SK-N-MC (cell line): Measurements from ENCODE around the gene MAPK13.

Source experiments
- EZH2 ChIP-seq: fragments of 200-600 bp; sonication (generic); IDR thresholded peaks from one replicate; pipeline ENCODE4 v1.6.1; 2017; ENCODE audit warnings: antibody characterized with exemption
- POLR2AphosphoS5 ChIP-seq: IDR thresholded peaks from 2 replicates; pipeline ENCODE4 v1.6.1; 2012; ENCODE audit warnings: mild to moderate bottlenecking, low read depth, low read length, borderline replicate concordance

DNA sequence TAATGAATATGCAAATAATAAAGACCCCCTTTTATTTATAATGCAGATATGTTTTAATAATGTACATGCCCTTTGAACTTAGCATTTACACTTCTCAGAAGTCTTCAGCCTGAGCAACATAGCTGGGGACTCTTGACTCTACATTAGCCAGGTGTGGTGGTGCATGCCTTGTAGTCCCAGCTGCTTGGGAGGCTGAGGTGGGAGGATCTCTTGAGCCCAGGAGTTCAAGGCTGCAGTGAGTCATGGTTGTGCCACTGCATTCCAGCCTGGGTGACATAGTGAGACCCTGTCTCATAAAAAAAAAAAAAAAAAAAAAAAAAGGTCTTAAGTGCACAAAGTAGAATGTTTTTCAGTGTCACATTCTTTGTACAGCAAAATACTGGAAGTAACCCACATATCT lies 17.3 kb upstream of the MAPK13 start:
- TF ChIP-seq EZH2 (no peak), POLR2AphosphoS5 (no peak)
